GM21390 (cell line): Measurements from ENCODE around the gene CMAS.
"Not testable (repeated sequence)": the region's sequence is repeated elsewhere in the genome, so short reads cannot be mapped to it uniquely, and the experiment has no call there.

ENCODE experiments used
- ATAC-seq: cut with Tn5 transposase; IDR thresholded peaks from one replicate; pipeline ENCODE4 v1.9.1; 2021; ENCODE audit not compliant: unreplicated experiment

CMAS gene

DNA sequence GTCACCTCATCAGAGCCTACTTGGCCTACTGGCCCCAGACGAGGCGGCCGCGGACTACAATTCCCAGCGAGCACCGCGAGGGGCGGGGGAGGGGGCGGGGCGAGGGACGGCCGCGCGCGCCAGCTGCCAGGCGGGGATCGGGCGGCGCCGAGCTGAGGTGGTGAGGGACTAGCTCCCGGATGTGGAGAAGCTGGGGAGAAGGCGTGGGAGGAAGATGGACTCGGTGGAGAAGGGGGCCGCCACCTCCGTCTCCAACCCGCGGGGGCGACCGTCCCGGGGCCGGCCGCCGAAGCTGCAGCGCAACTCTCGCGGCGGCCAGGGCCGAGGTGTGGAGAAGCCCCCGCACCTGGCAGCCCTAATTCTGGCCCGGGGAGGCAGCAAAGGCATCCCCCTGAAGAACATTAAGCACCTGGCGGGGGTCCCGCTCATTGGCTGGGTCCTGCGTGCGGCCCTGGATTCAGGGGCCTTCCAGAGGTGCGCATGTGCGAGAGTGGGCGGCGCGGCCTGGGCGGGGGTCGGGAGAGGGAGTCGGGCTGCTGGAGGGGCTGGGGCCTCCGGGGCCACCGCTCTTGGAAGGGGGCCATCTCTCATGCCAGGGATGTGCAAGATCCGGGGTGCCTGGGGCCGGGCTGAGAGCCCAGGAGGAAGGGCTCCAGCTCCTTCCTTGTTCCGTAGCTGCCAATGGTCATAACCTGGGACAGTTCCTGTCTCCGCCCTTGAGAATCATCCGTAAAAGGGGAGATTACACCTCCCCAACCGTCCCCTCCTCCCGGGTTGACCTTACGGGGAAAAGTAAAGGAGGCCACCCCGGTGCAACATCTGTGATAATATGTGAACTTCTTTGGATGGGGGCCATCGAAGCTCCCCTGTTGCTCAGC, at the start of gene CMAS:
Gene CMAS (plus strand): TSS at position 129 of the 878 bp plus-strand sequence. CDS start 86 bp downstream, at position 215.
- peak; percentile 88 for ATAC-seq

DNA sequence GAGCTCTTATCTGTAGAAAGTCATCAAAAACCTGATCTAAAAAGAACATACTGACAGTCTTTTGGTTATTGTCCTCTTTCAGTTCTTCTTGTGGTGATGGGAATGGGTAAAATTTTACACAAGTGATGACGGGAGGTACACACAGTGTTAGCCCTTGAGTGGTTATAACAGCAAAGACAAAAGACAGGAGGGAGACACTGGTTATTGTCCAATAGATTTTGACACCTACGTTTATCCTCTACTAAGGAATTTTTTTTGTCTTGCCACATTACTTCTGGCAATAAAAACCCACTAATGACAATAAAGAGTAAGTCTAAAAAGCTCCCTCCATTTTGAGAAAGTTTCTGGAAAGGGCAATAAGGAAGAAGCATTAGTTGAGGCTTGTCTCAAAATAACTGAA, 47.7 kb upstream of the CMAS start:
- no peak for ATAC-seq

DNA sequence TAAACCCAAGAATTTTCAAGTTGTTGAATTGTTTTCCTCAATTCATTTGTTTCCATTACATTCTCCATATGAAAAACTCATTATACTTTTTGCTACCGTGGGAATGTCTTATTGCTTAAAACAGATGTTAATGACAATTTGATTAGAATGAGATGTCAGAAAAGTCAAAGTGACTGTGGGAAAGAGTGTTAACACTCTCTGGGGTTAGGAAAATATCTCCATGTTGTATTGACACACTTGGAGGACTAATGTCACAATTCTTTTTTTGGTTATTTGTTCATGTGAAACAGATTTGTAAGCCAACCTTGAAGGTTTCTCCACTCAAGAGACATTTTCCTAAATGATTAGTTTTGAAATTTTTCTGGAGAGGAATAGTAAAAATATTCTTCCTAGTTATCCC, 47.2 kb upstream of the CMAS start:
- no peak for ATAC-seq

DNA sequence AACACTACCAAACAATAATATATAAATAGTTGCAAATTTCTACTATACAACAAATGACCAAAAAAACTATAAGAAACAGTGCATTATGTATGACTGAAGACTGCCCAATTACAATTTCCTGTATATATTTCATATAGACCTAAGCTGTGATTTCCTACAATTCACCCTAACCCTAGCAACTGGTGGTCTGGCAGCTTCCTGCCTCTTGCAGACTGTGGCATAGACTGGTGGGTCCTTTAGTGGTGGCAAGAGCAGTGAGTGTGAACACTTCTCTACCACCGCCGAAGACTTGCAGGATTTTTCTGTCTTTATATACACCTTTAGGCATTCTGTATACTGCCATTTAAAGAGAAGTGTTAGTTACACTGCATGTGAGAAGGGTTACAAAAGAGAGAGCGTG, 43.6 kb upstream of the CMAS start:
- no peak for ATAC-seq

DNA sequence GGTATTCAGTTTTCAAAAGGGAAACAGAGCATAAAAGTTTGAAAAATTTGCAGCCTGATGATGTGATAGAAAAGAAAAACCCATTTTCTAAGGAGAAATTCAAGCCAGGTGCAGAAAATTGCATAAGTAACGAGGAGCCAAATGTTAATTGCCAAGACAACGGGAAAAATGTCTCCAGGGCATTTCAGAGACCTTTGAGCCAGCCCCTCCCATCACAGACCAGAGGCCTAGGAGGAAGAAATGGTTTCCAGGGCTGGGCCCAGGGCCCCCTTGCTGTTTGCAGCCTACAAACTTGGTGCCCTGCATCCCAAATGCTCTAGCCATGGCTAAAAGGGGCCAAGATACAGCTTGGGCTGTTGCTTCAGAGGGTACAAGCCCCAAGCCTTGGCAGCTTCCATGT, 38.2 kb upstream of the CMAS start:
- ATAC-seq = not testable (repeated sequence)

DNA sequence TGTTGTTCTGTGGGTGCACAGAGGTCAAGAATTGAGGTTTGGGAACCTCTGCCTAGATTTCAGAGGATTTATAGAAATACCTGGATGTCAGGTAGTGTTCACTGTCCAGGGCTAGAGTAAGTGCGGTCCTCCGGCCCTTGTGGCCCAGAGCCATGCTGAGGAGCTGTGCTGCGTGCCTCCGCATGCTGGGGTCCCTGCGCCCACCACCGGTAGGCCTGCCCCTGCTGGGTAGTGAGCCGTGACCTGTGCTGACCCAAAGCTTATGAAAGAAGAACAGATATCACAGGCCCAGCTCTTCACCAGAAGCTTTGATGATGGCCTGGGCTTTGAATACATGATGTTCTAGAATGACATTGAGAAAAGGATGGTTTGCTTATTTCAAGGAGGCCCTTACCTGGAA, 37.8 kb upstream of the CMAS start:
- no peak for ATAC-seq

DNA sequence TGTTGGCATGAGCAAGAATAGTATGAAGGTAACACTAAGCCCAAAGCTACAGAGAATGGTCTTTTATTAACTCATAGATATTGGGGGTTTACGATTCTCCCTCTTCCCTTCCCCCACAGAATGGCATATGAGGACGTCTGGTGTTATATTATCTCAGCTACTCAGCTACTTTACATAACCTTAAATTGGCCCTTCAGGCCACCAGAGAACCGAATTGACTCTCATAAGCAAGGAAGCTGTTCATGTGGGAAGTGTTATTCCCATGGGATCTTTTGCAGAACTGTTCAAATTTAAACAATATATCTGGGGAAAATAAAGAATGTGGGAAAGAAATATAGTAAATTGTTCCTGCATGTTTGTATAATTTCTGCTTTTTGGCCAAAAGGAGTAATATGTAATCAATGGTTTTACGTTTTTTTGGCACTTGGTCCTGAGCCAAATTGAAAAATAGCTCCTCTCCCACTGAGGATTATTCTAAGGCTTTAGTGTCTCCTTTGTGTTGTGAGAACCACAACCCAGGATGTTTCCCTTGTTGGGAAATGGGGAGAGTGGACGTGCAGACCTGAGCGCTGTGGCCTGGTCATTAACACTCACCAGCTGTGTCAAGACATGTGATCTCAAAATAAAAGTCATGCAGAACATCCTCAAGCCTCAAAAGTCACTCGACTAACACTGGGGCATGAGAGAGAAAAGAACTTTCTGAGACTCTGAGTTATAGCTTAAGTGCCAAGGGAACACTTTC, 31.8 kb upstream of the CMAS start:
- ATAC-seq = no peak

DNA sequence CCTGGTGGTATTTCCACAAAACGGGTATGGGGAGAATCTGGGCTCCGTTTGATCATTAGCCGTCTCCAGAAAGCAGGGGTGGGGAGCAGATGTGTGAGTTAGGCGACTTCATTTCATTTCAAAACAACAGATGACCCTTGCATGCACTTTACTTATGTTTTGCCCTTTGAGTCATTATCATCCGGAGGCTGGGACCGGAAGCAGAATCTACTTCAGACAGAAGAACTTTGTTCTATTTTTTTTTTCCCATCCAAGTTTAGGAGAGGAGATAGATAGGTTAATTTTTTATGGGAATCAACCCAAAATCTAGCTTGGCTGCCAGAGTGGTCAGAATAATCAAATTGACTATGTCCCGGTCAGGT, 31.3 kb upstream of the CMAS start:
- ATAC-seq = no peak

DNA sequence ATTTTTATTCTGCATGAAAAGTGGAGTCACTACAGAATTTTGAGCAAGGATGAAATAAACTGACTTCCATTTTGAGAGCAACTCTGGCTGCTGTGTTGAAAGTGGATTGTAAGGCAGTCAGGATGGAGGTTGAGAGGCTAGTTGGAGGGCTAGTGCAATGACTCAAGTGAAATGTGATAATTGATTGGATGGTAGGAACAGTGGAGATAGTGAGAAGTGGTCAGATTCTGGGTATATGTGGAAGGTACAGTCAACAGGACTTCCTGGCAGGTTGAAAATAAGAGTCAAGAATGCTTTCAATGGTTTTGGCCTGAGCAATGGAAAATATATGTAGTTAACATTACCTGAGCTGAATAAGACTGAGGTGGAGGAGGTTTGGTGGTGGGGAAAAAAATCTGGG, 29.0 kb upstream of the CMAS start:
- ATAC-seq = no peak

DNA sequence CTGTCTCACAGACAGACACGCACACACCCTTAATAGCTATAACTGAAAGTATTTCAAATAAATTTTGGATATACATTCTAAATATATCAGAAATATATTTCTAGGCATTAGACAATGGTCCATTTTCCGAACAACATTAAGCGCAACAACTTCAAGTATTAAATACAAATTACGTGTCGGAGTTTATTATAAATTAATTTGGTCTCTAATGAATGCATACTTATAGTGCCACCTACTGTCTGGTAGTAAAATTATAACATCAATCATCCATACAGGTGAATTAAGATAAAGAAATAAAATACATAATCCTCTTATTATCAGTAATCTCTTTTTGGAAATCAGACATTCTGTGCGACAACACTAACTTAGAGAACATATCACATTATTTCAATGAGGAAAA, 27.2 kb upstream of the CMAS start:
- ATAC-seq = no peak

DNA sequence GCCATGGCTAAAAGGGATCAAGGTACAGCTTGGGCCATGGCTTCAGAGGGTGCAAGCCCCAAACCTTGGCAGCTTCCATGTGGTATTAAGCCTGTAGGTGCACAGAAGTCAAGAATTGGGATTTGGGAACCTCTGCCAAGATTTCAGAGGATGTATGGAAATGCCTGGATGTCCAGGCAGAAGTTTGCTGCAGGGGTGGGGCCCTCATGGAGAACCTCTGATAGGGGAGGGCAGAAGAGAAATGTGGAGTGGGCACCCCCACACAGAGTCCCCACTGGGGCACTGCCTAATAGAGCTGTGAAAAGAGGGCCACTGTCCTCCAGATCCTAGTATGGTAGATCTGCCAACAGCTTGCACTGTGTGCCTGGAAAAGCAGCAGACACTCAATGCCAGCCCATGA, 22.5 kb upstream of the CMAS start:
- ATAC-seq = not testable (repeated sequence)

DNA sequence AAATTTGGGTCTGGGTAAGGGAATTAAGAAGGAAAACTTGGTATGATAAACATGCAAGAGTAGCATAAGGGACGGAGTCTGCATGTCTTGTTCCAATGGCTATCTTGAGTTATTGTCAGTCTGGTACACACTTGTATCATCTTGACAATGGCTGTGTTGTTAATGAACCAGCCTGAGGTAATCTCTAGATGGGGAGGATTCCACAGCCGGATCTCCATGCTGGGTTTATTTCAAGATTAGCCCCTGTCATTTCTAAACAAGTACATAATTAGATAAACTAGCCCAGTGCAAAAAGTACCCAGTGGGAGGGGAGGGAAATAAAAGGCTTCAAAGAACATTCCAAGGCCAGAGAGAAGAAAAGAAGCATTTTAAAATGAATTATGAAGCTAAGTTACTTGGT, 16.5 kb upstream of the CMAS start:
- no peak for ATAC-seq

DNA sequence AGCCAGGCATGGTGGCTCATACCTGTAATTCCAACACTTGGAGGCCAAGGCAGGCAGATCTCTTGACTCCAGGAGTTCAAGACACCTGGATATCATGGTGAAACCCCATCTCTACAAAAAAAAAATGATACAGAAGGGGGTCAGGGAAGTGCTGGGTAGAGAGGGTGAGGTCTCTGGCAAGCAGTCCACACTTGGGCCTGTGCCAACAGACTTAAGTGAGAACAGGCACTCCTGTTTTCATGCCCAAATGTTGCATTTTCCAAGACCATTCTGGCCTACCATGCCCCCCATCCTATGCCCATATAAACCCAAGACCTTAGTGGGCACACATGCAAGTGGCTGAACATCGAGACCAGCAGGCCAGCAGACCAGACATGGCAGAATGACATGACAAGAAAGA, 16.0 kb upstream of the CMAS start:
- ATAC-seq = no peak

DNA sequence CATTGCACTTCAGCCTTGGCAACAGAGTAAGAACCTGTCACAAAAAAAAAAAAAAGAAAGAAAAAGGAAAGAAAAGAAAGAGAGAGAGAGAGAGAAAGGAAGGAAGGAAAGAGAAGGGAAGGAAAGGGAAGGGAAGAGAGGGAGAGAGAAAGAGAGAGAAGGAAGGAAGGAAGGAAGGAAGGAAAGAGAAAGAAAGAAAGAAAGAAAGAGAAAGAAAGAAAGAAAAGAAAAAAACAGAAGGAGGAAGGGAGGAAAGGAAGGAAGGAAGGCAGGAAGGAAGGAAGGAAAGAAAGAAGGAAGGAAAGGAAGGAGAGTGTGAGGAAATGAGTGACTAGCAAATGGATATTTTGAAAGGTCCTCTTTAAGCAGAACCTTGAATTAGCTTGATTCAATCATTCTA, 13.3 kb upstream of the CMAS start:
- ATAC-seq = no peak

DNA sequence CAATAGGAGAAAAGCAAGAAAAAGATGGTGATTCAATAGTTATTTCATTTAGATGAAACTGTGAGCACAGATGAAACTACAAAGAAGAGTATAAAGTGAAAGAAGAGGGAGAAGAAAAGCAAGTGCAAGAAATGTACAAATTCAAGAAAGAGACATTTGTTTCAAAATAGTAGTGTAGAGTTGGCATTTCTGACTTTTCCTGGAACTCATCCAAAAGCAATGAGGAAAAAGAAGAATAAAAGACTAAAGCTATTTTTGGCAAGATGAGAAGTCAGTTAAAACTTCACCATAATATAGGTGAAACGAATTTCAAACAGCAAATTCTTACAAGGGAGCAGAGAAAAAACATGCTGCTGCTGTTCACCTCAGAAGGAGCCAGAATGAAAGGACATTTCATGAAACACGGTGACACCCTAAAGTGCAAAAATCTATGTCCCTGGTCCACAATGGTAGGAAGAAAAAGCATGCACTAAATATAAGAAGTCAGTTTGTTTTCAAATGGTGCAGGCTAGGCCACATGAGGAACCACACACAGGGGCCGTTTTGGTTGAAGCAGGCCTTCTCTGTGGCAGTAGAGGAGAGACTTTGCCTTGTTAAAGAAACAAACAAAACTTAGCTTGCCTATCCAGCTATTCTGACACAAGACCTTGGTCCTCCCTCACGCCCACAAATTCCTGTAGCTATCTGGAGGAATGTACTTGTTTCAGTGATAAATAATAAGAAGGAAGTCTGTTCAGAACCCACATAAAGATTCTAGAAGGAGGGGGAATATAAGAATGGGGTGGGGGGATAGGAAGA, 11.1 kb upstream of the CMAS start:
- no peak for ATAC-seq

DNA sequence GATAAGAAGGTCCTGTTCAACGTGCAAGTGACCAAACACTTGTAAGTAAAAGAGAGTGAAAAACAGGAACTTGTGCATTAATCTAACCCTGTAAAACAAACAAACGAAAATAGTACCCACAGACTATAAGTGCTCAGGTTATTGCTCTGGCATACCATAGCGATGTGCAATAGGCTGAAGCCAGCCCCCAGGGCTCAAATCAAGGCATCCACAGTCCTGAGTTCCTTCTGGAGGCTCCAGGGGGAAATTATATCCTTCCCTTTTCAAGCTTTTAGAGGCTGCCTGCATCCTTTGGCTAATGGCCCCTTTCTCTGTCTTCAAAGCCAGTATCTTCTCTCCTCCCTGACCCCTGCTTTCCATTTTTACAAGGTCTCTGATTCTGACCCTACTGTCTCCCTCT, 8.1 kb upstream of the CMAS start:
- ATAC-seq = no peak

DNA sequence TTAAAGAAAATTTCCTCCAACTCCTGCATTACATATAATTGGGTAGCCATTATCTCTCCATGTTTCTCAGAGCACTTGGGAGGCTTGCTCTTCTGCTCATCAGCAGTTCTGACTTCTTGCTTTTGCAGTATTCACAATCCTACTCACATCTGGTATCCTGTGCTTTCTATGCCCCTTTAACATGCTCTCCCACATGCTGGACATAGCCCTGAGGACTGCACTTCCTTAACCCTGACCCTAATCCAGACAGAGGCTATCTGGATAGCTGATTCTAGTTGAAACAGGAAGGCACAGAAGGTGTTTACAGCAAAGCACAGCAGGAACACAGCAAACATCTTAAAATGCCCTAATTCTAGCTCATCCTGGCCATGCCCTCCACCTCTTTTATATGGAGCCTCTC, 7.3 kb upstream of the CMAS start:
- ATAC-seq = no peak

DNA sequence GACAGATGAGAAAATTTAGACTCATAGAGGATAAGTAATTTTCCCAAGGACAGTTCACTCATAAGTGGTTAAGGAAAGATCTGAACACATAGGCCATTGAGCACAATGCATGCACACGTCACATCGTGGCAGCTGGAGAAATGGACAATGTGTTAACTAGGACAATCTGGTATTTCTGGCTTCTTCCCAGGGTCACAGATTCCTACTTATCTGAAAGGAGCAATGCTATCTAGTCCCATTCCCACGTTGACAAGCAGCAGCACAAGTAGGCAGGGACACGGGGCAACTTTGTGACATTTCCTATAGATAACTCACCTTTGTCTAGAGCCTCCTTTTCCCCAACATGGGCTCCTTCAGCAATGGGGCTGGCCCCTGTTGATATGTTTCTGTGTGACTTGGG, 6.7 kb upstream of the CMAS start:
- ATAC-seq = no peak

DNA sequence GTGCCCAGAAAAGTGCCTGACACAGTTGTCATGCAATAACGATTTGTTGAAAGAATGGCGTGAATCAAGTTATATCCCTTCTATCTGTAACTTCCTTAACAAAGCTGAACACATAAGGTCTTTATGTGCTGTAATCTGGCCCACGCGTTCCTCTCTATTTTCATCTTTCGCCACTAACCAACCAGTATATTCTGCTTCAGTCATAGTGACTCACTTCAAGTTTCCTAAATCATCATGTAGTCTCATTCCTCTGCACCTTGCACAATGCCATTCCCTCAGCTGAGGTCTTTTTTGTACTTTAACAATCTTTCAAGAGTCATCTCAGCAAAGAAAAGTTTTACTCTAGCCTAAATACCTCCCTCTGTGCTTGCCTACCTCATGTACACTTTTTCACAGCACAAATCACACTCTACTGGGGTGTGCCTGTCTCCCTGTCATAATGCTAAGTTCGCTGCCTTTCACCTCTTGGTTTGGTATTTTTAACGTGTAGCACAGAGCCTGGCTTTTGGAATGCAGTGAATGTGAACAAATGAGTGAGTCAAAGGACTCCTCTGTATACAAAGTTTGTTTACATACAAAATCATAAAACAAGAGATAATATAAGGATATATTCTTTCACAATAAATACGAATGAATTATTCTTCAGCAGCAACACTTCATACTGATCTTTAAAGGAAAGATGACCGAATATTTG, 2.9 kb upstream of the CMAS start:
- ATAC-seq = no peak

DNA sequence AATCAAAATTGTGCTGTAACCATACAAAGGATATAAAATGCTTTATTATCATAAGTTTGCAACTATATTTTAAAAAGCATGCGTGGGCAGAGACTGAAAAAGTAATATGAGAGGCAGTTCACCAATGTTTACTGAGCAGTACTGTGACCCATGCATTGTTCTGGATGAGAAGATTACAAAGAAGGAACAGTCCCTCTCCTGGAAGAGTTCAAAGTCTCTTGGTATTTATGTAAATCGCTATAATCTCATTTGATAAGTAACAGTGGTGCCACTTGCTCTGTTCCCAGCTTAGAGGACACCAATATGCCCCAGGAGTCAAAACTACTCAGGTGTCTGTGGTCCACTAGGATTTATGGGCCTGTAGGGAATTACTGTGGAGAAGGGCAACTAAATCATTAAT, 2.1 kb upstream of the CMAS start:
- no peak for ATAC-seq

DNA sequence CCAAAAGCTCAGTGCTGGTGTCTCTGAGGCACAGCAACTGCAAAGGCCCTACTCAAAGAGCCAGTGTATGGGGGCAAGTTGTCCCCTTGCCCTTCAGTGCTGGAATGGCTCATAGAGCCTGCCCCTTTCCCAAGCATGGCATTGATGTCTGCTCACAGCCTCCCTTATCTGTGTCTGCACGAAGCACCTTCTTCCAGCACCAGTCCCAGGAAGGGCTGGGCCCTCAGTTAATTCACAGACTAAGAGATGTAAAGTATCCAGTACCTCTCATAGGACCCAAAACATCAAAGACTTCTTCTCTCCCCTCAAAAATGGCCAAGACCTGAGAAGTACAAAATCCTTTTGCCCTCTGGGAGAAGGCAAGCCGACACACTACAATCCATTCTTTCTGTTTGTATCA, 1.6 kb upstream of the CMAS start:
- no peak for ATAC-seq
